Measurements from ENCODE around the gene MRPS9.

The MRPS9 gene

GRCh38 chr2:105061560-105061959 lies 23.7 kb downstream of the MRPS9 start:
- H3K79me2 ChIP-seq (ENCODE audit: insufficient read depth, low read length) = no peaks in the 10 kb centered on the region
- peaks cover 11% of the 10 kb centered on the region; the same call in 1 of the 2 replicates for H3K36me3 ChIP-seq (ENCODE audit: insufficient read depth, low read length)
- H3K27me3 ChIP-seq (ENCODE audit: insufficient read depth, low read length) = no peaks in the 10 kb centered on the region
- H3K9ac ChIP-seq (ENCODE audit: low read length) = no peak overlapping the region
- no peaks in the 10 kb centered on the region for H3K9me3 ChIP-seq (ENCODE audit: low read length)
- no peaks in the 10 kb centered on the region for H4K20me1 ChIP-seq (ENCODE audit: insufficient read depth, low read length)
- no peak overlapping the region for H3K4me3 ChIP-seq (ENCODE audit: low read depth, low read length, poor library complexity, severe bottlenecking)
- TF ChIP-seq EZH2 (IDR thresholded peaks at IDR 0.05; ENCODE audit: borderline replicate concordance, low read length) (no peak), CTCF (IDR thresholded peaks at IDR 0.05; ENCODE audit: low read length) (no peak)
- no peak overlapping the region for H2AFZ ChIP-seq (ENCODE audit: low read length)
- H3F3A ChIP-seq (ENCODE audit: insufficient read depth, low read length) = no peaks in the 10 kb centered on the region
- H3K9me2 ChIP-seq (ENCODE audit: low read depth, low read length) = no peaks in the 10 kb centered on the region
- H3K27ac ChIP-seq (ENCODE audit: low read depth, low read length, poor library complexity, severe bottlenecking) = no peak overlapping the region
- H3K4me1 ChIP-seq (ENCODE audit: insufficient read depth, low read length, severe bottlenecking) = no peaks in the 10 kb centered on the region
- H3K4me2 ChIP-seq (ENCODE audit: low read length) = no peak overlapping the region

GRCh38 chr2:105062158-105062557 lies 24.3 kb downstream of the MRPS9 start:
- no peak overlapping the region for H3K4me2 ChIP-seq (ENCODE audit: low read length)
- peaks cover 10% of the 10 kb centered on the region; the same call in 1 of the 2 replicates for H3K36me3 ChIP-seq (ENCODE audit: insufficient read depth, low read length)
- no peaks in the 10 kb centered on the region for H3K27me3 ChIP-seq (ENCODE audit: insufficient read depth, low read length)
- no peaks in the 10 kb centered on the region for H3F3A ChIP-seq (ENCODE audit: insufficient read depth, low read length)
- TF ChIP-seq CTCF (IDR thresholded peaks at IDR 0.05; ENCODE audit: low read length) (no peak), EZH2 (IDR thresholded peaks at IDR 0.05; ENCODE audit: borderline replicate concordance, low read length) (no peak)
- no peaks in the 10 kb centered on the region for H3K9me2 ChIP-seq (ENCODE audit: low read depth, low read length)
- H3K27ac ChIP-seq (ENCODE audit: low read depth, low read length, poor library complexity, severe bottlenecking) = no peak overlapping the region
- H3K9ac ChIP-seq (ENCODE audit: low read length) = no peak overlapping the region
- H3K4me3 ChIP-seq (ENCODE audit: low read depth, low read length, poor library complexity, severe bottlenecking) = no peak overlapping the region
- H3K4me1 ChIP-seq (ENCODE audit: insufficient read depth, low read length, severe bottlenecking) = no peaks in the 10 kb centered on the region
- no peaks in the 10 kb centered on the region for H3K9me3 ChIP-seq (ENCODE audit: low read length)
- H2AFZ ChIP-seq (ENCODE audit: low read length) = no peak overlapping the region
- H4K20me1 ChIP-seq (ENCODE audit: insufficient read depth, low read length) = no peaks in the 10 kb centered on the region
- no peaks in the 10 kb centered on the region for H3K79me2 ChIP-seq (ENCODE audit: insufficient read depth, low read length)

GRCh38 chr2:105068387-105068786 lies 30.5 kb downstream of the MRPS9 start:
- Histone ChIP-seq H3K27ac (ENCODE audit: low read depth, low read length, poor library complexity, severe bottlenecking) (no peak overlapping the region), H3K36me3 (ENCODE audit: insufficient read depth, low read length) (peaks cover under 1% of the 10 kb centered on the region; the same call in 1 of the 2 replicates), H3K9me2 (ENCODE audit: low read depth, low read length) (no peaks in the 10 kb centered on the region), H3K79me2 (ENCODE audit: insufficient read depth, low read length) (no peaks in the 10 kb centered on the region), H4K20me1 (ENCODE audit: insufficient read depth, low read length) (no peaks in the 10 kb centered on the region), H3K4me1 (ENCODE audit: insufficient read depth, low read length, severe bottlenecking) (no peaks in the 10 kb centered on the region), H2AFZ (ENCODE audit: low read length) (no peak overlapping the region), H3K27me3 (ENCODE audit: insufficient read depth, low read length) (no peaks in the 10 kb centered on the region), H3F3A (ENCODE audit: insufficient read depth, low read length) (no peaks in the 10 kb centered on the region), H3K4me3 (ENCODE audit: low read depth, low read length, poor library complexity, severe bottlenecking) (no peak overlapping the region), H3K4me2 (ENCODE audit: low read length) (no peak overlapping the region), H3K9ac (ENCODE audit: low read length) (no peak overlapping the region), H3K9me3 (ENCODE audit: low read length) (no peaks in the 10 kb centered on the region)
- TF ChIP-seq EZH2 (IDR thresholded peaks at IDR 0.05; ENCODE audit: borderline replicate concordance, low read length) (no peak), CTCF (IDR thresholded peaks at IDR 0.05; ENCODE audit: low read length) (no peak)

Measured in OCI-LY1 (cell line).